Sigmoid colon (tissue), 7 donors: ENCODE data around the gene MYL12B. TPM values are rescaled to one million over a fixed set of nuclear protein-coding genes. Genes with fewer than 3 reads are reported as not detected.

Source experiments
- DNase-seq: peaks from one replicate; pipeline ENCODE4 v3.0.0-alpha.2; 2019
- H3K27ac ChIP-seq, 4 donors: fragments of 200-600 bp; sonication (generic); one replicate each; pipeline ENCODE4 v1.5.1; 2016 to 2019; ENCODE audit warnings: mild to moderate bottlenecking in 1 of 4
- H3K27me3 ChIP-seq, 3 donors: fragments of 200-600 bp; sonication (generic); one replicate each; pipeline ENCODE4 v1.5.1; 2019; ENCODE audit warnings: mild to moderate bottlenecking in 1 of 3
- H3K36me3 ChIP-seq, 4 donors: fragments of 200-600 bp; sonication (generic); one replicate each; pipeline ENCODE4 v1.5.1; 2016 to 2019
- H3K4me1 ChIP-seq, 4 donors: fragments of 200-600 bp; sonication (generic); one replicate each; pipeline ENCODE4 v1.5.1; 2017 to 2019
- H3K4me3 ChIP-seq, 4 donors: fragments of 200-600 bp; sonication (generic); one replicate each; pipeline ENCODE4 v1.5.1; 2017 to 2019; ENCODE audit warnings: mild to moderate bottlenecking in 2 of 4, moderate library complexity in 1 of 4
- H3K9me3 ChIP-seq, 4 donors: fragments of 200-600 bp in 3 of 4; sonication (generic) in 3 of 4; one replicate each; pipeline versions ENCODE4 v1.5.1 to v1.6.1; 2013 to 2019
- CTCF ChIP-seq, 4 experiments: fragments of 450-650 bp in 3 of 4; fragments of 200-600 bp in 1 of 4; IDR thresholded peaks; one replicate each; pipeline ENCODE4 v1.5.1; 2016 to 2019; ENCODE audit warnings: antibody characterized with exemption in 4 of 4, mild to moderate bottlenecking in 3 of 4, moderate library complexity in 2 of 4
- EP300 ChIP-seq, 4 donors: sonication (generic); formaldehyde crosslinking; IDR thresholded peaks; one replicate each; pipeline ENCODE4 v1.6.1; 2017; ENCODE audit warnings: antibody characterized with exemption in 4 of 4
- POLR2A ChIP-seq, 2 donors: fragments of 450-650 bp; IDR thresholded peaks; one replicate each; pipeline ENCODE4 v1.6.1; 2016; ENCODE audit warnings: antibody characterized with exemption in 2 of 2, mild to moderate bottlenecking in 2 of 2, moderate library complexity in 2 of 2
- POLR2AphosphoS5 ChIP-seq, 4 donors: sonication (generic); formaldehyde crosslinking; IDR thresholded peaks; one replicate each; pipeline ENCODE4 v1.6.1; 2017; ENCODE audit warnings: antibody characterized with exemption in 4 of 4
- WGBS, 2 donors: extraction: QIAGEN DNeasy Blood & Tissue Kit; methylation state at CpG; one replicate each; pipeline ENCODE4 v1.1.7; 2013; 5-methylcytosine and 5-hydroxymethylcytosine counted together
- intact Hi-C: fragments of 100-400 bp; cut with DNase I; formaldehyde crosslinking; loops from one replicate; pipeline ENCODE4 v1.15.1; 2023
- polyA plus RNA-seq, 3 donors: library from polyadenylated mRNA; stranded (reverse); fragments of 200-250 nt; gene quantifications; one replicate each; pipeline ENCODE4 v1.2.3, GENCODE V29; 2013
- total RNA-seq, 4 donors: library from RNA; depleted of rRNA; stranded (reverse); fragments of >200 nt; gene quantifications; one replicate each; pipeline ENCODE4 v1.1.0, GENCODE V29; 2016
- donor health status: healthy with polysubstance abuse.
- donor health status: Bipolar disorder and iron deficiency.
- donor health status: healthy.

The MYL12B gene
- total and polyA plus RNA-seq, 7 donors: 155 to 1,674 (median 227) TPM

- 11 to 12% methylated on average over 29 of the region's 29 CpGs for WGBS, 2 donors
- Histone ChIP-seq H3K36me3 (no peaks in the 10 kb centered on the region), H3K27ac (peak overlapping the region; percentile 100), H3K9me3 (peaks cover 0 to 4% (median 0%) of the 10 kb centered on the region in 4 donors), H3K4me3 (peak overlapping the region; percentile 98 to 100 (median 99)), H3K27me3 (no peaks in the 10 kb centered on the region), H3K4me1 (peaks cover 0 to 34% (median 25%) of the 10 kb centered on the region in 4 donors)
- DNase-seq: peak; percentile 95
- intact Hi-C loops: loop anchor here (2.0 to 5.0 kb wide), 6 partner anchors 27 to 589 kb away; partner anchors contain the start of genes LPIN2, MYOM1 and SMCHD1
- TF ChIP-seq CTCF (IDR thresholded peaks at IDR 0.05) (peak; percentile 86 to 95 (median 93)), POLR2AphosphoS5 (IDR thresholded peaks at IDR 0.05) (peak in 2 of 4 donors; percentile 36 to 38), POLR2A (IDR thresholded peaks at IDR 0.05) (no peak)
Observed at GRCh38 chr18:3245853-3246634, 15.9 kb upstream of the MYL12B start.

GRCh38 chr18:3246635-3247239 is 15.2 kb upstream of the MYL12B start:
- Histone ChIP-seq H3K36me3 (no peaks in the 10 kb centered on the region), H3K4me1 (peaks cover 0 to 41% (median 32%) of the 10 kb centered on the region in 4 donors), H3K27ac (peak overlapping the region; percentile 100), H3K9me3 (no peaks in the 10 kb centered on the region), H3K4me3 (peak overlapping the region; percentile 98 to 100 (median 99)), H3K27me3 (no peaks in the 10 kb centered on the region)
- DNase-seq: peak; percentile 74
- 38 to 49% methylated on average over 23 of the region's 23 CpGs for WGBS, 2 donors
- intact Hi-C loops: loop anchor here (2.0 to 5.0 kb wide), 6 partner anchors 28 to 589 kb away; partner anchors contain the start of genes LPIN2, MYOM1 and SMCHD1
- TF ChIP-seq POLR2AphosphoS5 (IDR thresholded peaks at IDR 0.05) (no peak), CTCF (IDR thresholded peaks at IDR 0.05) (no peak), EP300 (IDR thresholded peaks at IDR 0.05) (no peak), POLR2A (IDR thresholded peaks at IDR 0.05) (no peak)

- peak; percentile 85 to 94 (median 92) for TF ChIP-seq POLR2AphosphoS5 (IDR thresholded peaks at IDR 0.05)
- TF ChIP-seq EP300 (IDR thresholded peaks at IDR 0.05): peak in 1 of 4 donors; percentile 4
- TF ChIP-seq CTCF (IDR thresholded peaks at IDR 0.05): no peak
- peak; percentile 87 to 88 for TF ChIP-seq POLR2A (IDR thresholded peaks at IDR 0.05)
- Histone ChIP-seq H3K4me3 (peak within 1 kb of the TSS; percentile 98 to 100 (median 99)), H3K27ac (peak within 1 kb of the TSS; percentile 100), H3K9me3 (no peaks in the 10 kb centered on the region), H3K4me1 (peaks cover 0 to 48% (median 39%) of the 10 kb centered on the region in 4 donors), H3K27me3 (no peaks in the 10 kb centered on the region), H3K36me3 (no peaks in the 10 kb centered on the region)
- intact Hi-C loops: loop anchor here (2.0 to 5.0 kb wide), 6 partner anchors 29 to 590 kb away; partner anchors contain the start of genes LPIN2, MYOM1 and SMCHD1
- peak; percentile 98 for DNase-seq
- 0% methylated on average over 65 of the region's 65 CpGs for WGBS, 2 donors
Observed at GRCh38 chr18:3247240-3248061, 14.5 kb upstream of the MYL12B start, which contains the start of gene MYL12A. MYL12A (plus strand) TSS chr18:3247801; CDS start chr18:3253248, 5,447 bp downstream.

GRCh38 chr18:3248062-3248657 is 13.8 kb upstream of the MYL12B start:
- peak; percentile 78 for DNase-seq
- no peaks in the 10 kb centered on the region for H3K27me3 ChIP-seq
- TF ChIP-seq CTCF (IDR thresholded peaks at IDR 0.05): no peak
- no peak for TF ChIP-seq POLR2AphosphoS5 (IDR thresholded peaks at IDR 0.05)
- no peak for TF ChIP-seq POLR2A (IDR thresholded peaks at IDR 0.05)
- no peak for TF ChIP-seq EP300 (IDR thresholded peaks at IDR 0.05)
- WGBS, 2 donors: 0% methylated on average over 22 of the region's 22 CpGs
- intact Hi-C loops: loop anchor here (5.0 kb wide), 4 partner anchors 76 to 591 kb away; partner anchors contain the start of genes LPIN2 and SMCHD1
- H3K9me3 ChIP-seq: no peaks in the 10 kb centered on the region
- peak overlapping the region; percentile 100 for H3K27ac ChIP-seq
- peak overlapping the region; percentile 98 to 100 (median 99) for H3K4me3 ChIP-seq
- peaks cover 0 to 56% (median 45%) of the 10 kb centered on the region in 4 donors for H3K4me1 ChIP-seq
- peaks cover 0 to 6% (median 0%) of the 10 kb centered on the region in 4 donors for H3K36me3 ChIP-seq
